ENCODE measurements around the gene KLK14. TPM values are rescaled to one million over a fixed set of nuclear protein-coding genes. Genes with fewer than 3 reads are reported as not detected.

The KLK14 gene
- total RNA-seq, 5 donors from 2014 or later (not counting 1 experiment from before 2014, with no cell fraction given), result 0.42 to 0.78 (median 0.70) TPM

- no peaks in the 10 kb centered on the region for H3K27me3 ChIP-seq (replicated peaks in 1 of 2; ENCODE audit: control insufficient read depth in 2 of 2, extremely low read depth in 1 of 2, insufficient read depth in 2 of 2, low read length in 1 of 2)
- H3K36me3 ChIP-seq (ENCODE audit: control insufficient read depth in 2 of 2, extremely low read depth in 1 of 2, insufficient read depth in 1 of 2, low read length in 1 of 2), result peaks cover 0 to 2% of the 10 kb centered on the region in 2 donors
- Mint-ChIP-seq H3K27ac (no peak overlapping the region), H3K27me3 (no peaks in the 10 kb centered on the region), H3K4me3 (no peak overlapping the region), H3K4me1 (peaks cover 7 to 16% (median 10%) of the 10 kb centered on the region in 3 donors), H3K36me3 (peaks cover 8% of the 10 kb centered on the region), H3K9me3 (no peaks in the 10 kb centered on the region)
- no peaks in the 10 kb centered on the region for H3K9me3 ChIP-seq
- peaks cover 3 to 9% of the 10 kb centered on the region in 2 experiments for H3K4me1 ChIP-seq (ENCODE audit: control insufficient read depth in 1 of 2, extremely low read depth in 1 of 2, insufficient read depth in 2 of 2, low read length in 2 of 2)
- ChIA-PET CTCF (interaction anchor here in 1 of 2 donors (0.6 to 0.7 kb wide), 2 partner anchors 20 to 57 kb away, joined by 3 to 4 read pairs; no protein-coding TSS in a partner anchor), POLR2A (no interaction called here)
- H3K27ac ChIP-seq (ENCODE audit: low read length), result no peak overlapping the region
- no peak for DNase-seq
- ATAC-seq (replicated peaks in 1 of 4), result no peak
- 82% methylated on average over 13 of the region's 16 CpGs for WGBS (ENCODE audit: insufficient coverage)
- no peak overlapping the region for H3K4me3 ChIP-seq (ENCODE audit: control insufficient read depth in 1 of 2, extremely low read depth in 1 of 2, low read length in 1 of 2)
These were observed 9.5 kb upstream of the KLK14 start for GRCh38 chr19:51091895-51092873.

DNA sequence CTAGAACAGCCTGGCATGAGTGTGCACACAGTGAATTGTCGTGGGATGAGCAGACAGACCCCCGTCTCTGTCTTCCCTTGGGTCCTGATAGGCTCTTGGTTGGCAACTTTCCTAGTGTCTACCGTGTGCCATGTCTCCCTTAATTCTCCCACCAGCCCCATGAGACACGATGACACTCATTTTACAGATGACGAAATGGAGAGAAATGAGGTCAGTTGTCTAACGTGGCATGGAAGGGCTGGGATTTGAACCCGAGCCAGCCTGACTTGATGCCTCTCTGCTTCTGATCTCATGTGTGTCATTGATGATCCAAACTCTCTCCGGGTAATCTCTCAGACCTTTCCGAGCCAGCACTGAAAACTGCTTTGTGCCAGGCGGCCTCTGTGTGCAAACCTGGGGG is 8.4 kb upstream of the KLK14 start:
- Histone ChIP-seq H3K27me3 (replicated peaks in 1 of 2; ENCODE audit: control insufficient read depth in 2 of 2, extremely low read depth in 1 of 2, insufficient read depth in 2 of 2, low read length in 1 of 2) (no peaks in the 10 kb centered on the region), H3K9me3 (no peaks in the 10 kb centered on the region), H3K27ac (ENCODE audit: low read length) (no peak overlapping the region), H3K4me3 (ENCODE audit: control insufficient read depth in 1 of 2, extremely low read depth in 1 of 2, low read length in 1 of 2) (no peak overlapping the region), H3K36me3 (ENCODE audit: control insufficient read depth in 2 of 2, extremely low read depth in 1 of 2, insufficient read depth in 1 of 2, low read length in 1 of 2) (peaks cover 0 to 4% of the 10 kb centered on the region in 2 donors), H3K4me1 (ENCODE audit: control insufficient read depth in 1 of 2, extremely low read depth in 1 of 2, insufficient read depth in 2 of 2, low read length in 2 of 2) (peaks cover 0 to 3% of the 10 kb centered on the region in 2 experiments)
- Mint-ChIP-seq H3K4me1 (peaks cover 0 to 9% (median 3%) of the 10 kb centered on the region in 3 donors), H3K4me3 (no peak overlapping the region), H3K36me3 (peaks cover 3% of the 10 kb centered on the region), H3K27ac (no peak overlapping the region), H3K9me3 (no peaks in the 10 kb centered on the region), H3K27me3 (no peaks in the 10 kb centered on the region)
- ATAC-seq (replicated peaks in 1 of 4) (no peak), DNase-seq (no peak)
- ChIA-PET CTCF (interaction anchor here in 1 of 2 donors (0.7 kb wide), 1 partner anchor 22 kb away, joined by 4 read pairs; no protein-coding TSS in a partner anchor), POLR2A (no interaction called here)
- 90% methylated on average over 8 of the region's 10 CpGs for whole genome bisulfite sequencing (ENCODE audit: insufficient coverage)

DNA sequence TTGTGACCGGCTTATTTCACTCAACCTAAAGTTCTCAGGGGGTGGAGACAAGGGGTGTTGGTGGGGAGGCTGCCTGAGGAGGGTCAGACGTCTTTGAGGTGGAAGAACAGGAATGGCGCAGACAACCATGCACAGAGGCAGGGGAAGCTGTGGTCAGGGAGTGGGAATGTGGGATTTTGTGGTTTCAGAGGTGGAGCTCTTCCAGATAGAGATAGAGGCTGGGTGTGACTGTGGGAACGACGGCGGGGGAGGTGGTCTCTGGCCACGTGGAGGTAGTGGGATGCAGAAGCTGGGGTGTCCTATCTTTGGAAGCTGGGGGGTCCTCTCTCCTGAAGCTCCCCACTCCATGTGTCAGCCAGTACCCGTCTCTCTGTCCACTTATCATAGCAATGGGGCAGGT is 7.8 kb upstream of the KLK14 start:
- Histone ChIP-seq H3K4me3 (ENCODE audit: control insufficient read depth in 1 of 2, extremely low read depth in 1 of 2, low read length in 1 of 2) (no peak overlapping the region), H3K27me3 (replicated peaks in 1 of 2; ENCODE audit: control insufficient read depth in 2 of 2, extremely low read depth in 1 of 2, insufficient read depth in 2 of 2, low read length in 1 of 2) (no peaks in the 10 kb centered on the region), H3K9me3 (no peaks in the 10 kb centered on the region), H3K4me1 (ENCODE audit: control insufficient read depth in 1 of 2, extremely low read depth in 1 of 2, insufficient read depth in 2 of 2, low read length in 2 of 2) (peaks cover 0 to 3% of the 10 kb centered on the region in 2 experiments), H3K36me3 (ENCODE audit: control insufficient read depth in 2 of 2, extremely low read depth in 1 of 2, insufficient read depth in 1 of 2, low read length in 1 of 2) (peaks cover 0 to 4% of the 10 kb centered on the region in 2 donors), H3K27ac (ENCODE audit: low read length) (no peak overlapping the region)
- H3K4me3 Mint-ChIP-seq, result no peak overlapping the region
- ATAC-seq (replicated peaks in 1 of 4), result no peak
- no peak overlapping the region for H3K27ac Mint-ChIP-seq
- H3K27me3 Mint-ChIP-seq, result no peaks in the 10 kb centered on the region
- ChIA-PET POLR2A (interaction anchor here in 1 of 2 donors (0.7 kb wide), 1 partner anchor 66 kb away, joined by 3 read pairs; no protein-coding TSS in a partner anchor), CTCF (no interaction called here)
- 62% methylated on average over 7 of the region's 8 CpGs for WGBS (ENCODE audit: insufficient coverage)
- H3K9me3 Mint-ChIP-seq, result no peaks in the 10 kb centered on the region
- peaks cover 3% of the 10 kb centered on the region for H3K36me3 Mint-ChIP-seq
- DNase-seq, result no peak
- H3K4me1 Mint-ChIP-seq, result peaks cover 0 to 9% (median 3%) of the 10 kb centered on the region in 3 donors

DNA sequence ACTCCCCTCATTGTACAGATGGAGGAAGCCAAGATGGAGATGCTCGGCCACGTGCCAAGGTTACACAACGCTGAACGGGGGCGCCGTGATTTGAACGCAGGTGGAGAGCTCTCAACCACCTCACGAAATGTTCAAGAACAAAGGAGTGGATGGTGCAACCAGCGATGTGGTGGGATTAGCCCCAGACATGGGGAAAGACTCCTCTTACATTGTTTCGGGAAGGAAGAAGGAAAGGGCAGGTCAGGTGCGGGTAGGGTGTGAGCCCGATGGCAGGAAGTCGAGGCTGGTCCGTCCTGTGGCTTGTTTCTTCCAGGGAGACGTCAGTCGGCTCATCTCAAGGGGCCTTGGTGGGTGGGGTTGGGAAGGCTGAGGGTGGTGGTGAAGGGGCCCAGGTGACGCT is 7.1 kb upstream of the KLK14 start:
- no peaks in the 10 kb centered on the region for H3K9me3 ChIP-seq
- ChIA-PET POLR2A (interaction anchor here in 1 of 2 donors (0.7 kb wide), 1 partner anchor 65 kb away, joined by 3 read pairs; no protein-coding TSS in a partner anchor), CTCF (no interaction called here)
- H3K36me3 Mint-ChIP-seq, result peaks cover 3% of the 10 kb centered on the region
- H3K4me3 Mint-ChIP-seq, result no peak overlapping the region
- H3K27ac ChIP-seq (ENCODE audit: low read length), result no peak overlapping the region
- H3K36me3 ChIP-seq (ENCODE audit: control insufficient read depth in 2 of 2, extremely low read depth in 1 of 2, insufficient read depth in 1 of 2, low read length in 1 of 2), result peaks cover 0 to 4% of the 10 kb centered on the region in 2 donors
- 85% methylated on average over 15 of the region's 17 CpGs for WGBS (ENCODE audit: insufficient coverage)
- H3K27me3 Mint-ChIP-seq, result no peaks in the 10 kb centered on the region
- H3K9me3 Mint-ChIP-seq, result no peaks in the 10 kb centered on the region
- H3K27ac Mint-ChIP-seq, result no peak overlapping the region
- H3K4me3 ChIP-seq (ENCODE audit: control insufficient read depth in 1 of 2, extremely low read depth in 1 of 2, low read length in 1 of 2), result no peak overlapping the region
- H3K4me1 Mint-ChIP-seq, result peaks cover 0 to 9% (median 0%) of the 10 kb centered on the region in 3 donors
- ATAC-seq (replicated peaks in 1 of 4), result no peak
- DNase-seq, result no peak
- H3K27me3 ChIP-seq (replicated peaks in 1 of 2; ENCODE audit: control insufficient read depth in 2 of 2, extremely low read depth in 1 of 2, insufficient read depth in 2 of 2, low read length in 1 of 2), result no peaks in the 10 kb centered on the region
- no peaks in the 10 kb centered on the region for H3K4me1 ChIP-seq (ENCODE audit: control insufficient read depth in 1 of 2, extremely low read depth in 1 of 2, insufficient read depth in 2 of 2, low read length in 2 of 2)

DNA sequence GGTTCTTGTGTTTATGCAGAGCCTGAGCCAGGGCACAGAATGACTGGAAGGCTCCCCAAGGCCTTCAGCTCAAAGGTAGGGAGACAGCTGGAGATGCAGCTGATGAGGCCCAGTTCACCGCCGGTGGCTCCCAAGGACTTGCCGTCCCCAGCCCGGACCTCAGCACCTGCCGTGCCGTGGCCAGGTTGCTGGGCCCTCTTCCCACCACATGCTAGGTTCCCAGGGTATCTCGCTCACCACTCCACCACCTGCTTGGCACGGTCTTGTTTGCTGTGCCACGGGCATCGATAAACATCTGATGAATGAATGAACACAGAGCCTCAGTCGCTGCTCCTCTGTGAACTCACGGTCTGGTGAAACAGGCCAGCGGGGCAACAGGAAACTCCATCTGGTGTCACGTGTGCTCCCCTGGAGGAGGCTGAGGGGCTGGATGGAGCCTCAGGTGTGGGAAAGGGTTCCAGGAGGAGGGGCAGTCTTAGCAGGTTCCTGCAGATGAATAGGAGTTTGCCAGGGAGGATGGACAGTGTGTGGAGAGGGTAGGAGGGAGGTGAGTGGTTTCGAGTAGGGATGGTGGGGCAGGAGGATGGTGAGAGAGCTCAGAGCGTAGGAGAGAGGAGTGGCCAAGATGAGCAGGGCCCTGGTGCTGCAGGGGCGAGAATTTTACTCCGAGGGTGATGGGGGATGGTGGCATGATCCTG is 3.6 kb upstream of the KLK14 start:
- peaks cover 0 to 2% of the 10 kb centered on the region in 2 donors for H3K36me3 ChIP-seq (ENCODE audit: control insufficient read depth in 2 of 2, extremely low read depth in 1 of 2, insufficient read depth in 1 of 2, low read length in 1 of 2)
- H3K27ac Mint-ChIP-seq, result no peak overlapping the region
- H3K9me3 Mint-ChIP-seq, result no peaks in the 10 kb centered on the region
- H3K4me3 ChIP-seq (ENCODE audit: control insufficient read depth in 1 of 2, extremely low read depth in 1 of 2, low read length in 1 of 2), result no peak overlapping the region
- no peak overlapping the region for H3K27ac ChIP-seq (ENCODE audit: low read length)
- H3K4me1 ChIP-seq (ENCODE audit: control insufficient read depth in 1 of 2, extremely low read depth in 1 of 2, insufficient read depth in 2 of 2, low read length in 2 of 2), result no peaks in the 10 kb centered on the region
- no peaks in the 10 kb centered on the region for H3K4me1 Mint-ChIP-seq
- H3K4me3 Mint-ChIP-seq, result no peak overlapping the region
- DNase-seq (no peak), ATAC-seq (replicated peaks in 1 of 4) (no peak)
- POLR2A ChIA-PET, result no interaction called here
- H3K9me3 ChIP-seq, result no peaks in the 10 kb centered on the region
- peaks cover 0 to 17% of the 10 kb centered on the region in 2 experiments for H3K27me3 ChIP-seq (replicated peaks in 1 of 2; ENCODE audit: control insufficient read depth in 2 of 2, extremely low read depth in 1 of 2, insufficient read depth in 2 of 2, low read length in 1 of 2)
- WGBS (ENCODE audit: insufficient coverage), result 88% methylated on average over 16 of the region's 18 CpGs
- H3K27me3 Mint-ChIP-seq, result peaks cover 16% of the 10 kb centered on the region in 2 donors
- peaks cover 3% of the 10 kb centered on the region for H3K36me3 Mint-ChIP-seq
- CTCF ChIA-PET, result no interaction called here

DNA sequence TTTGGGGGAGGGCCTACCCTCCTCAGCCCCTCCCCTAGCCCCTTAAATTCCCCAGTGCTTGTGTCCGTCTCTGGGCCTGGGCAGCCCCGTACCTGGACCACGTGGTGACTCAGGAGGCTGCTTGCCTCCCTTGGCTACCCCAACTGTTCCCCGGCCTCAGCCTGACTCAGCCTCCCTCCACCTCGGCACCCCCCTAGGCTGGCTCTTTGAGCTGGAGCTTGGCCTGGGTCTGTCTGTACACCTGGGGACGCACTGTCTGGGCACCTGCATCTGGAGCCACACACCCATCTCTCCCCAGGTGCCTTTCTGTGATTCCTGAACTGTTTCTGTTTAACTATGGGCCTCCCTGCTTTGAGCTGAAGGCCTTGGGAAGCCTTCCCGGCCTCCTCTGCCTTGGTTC is 1.8 kb upstream of the KLK14 start:
- Mint-ChIP-seq H3K4me1 (no peaks in the 10 kb centered on the region), H3K9me3 (no peaks in the 10 kb centered on the region), H3K27ac (no peak overlapping the region), H3K27me3 (peaks cover 16% of the 10 kb centered on the region in 2 donors), H3K36me3 (no peaks in the 10 kb centered on the region), H3K4me3 (no peak overlapping the region)
- Histone ChIP-seq H3K4me1 (ENCODE audit: control insufficient read depth in 1 of 2, extremely low read depth in 1 of 2, insufficient read depth in 2 of 2, low read length in 2 of 2) (no peaks in the 10 kb centered on the region), H3K9me3 (no peaks in the 10 kb centered on the region), H3K4me3 (ENCODE audit: control insufficient read depth in 1 of 2, extremely low read depth in 1 of 2, low read length in 1 of 2) (no peak overlapping the region), H3K27me3 (replicated peaks in 1 of 2; ENCODE audit: control insufficient read depth in 2 of 2, extremely low read depth in 1 of 2, insufficient read depth in 2 of 2, low read length in 1 of 2) (peaks cover 0 to 17% of the 10 kb centered on the region in 2 experiments), H3K27ac (ENCODE audit: low read length) (no peak overlapping the region), H3K36me3 (ENCODE audit: control insufficient read depth in 2 of 2, extremely low read depth in 1 of 2, insufficient read depth in 1 of 2, low read length in 1 of 2) (peaks cover 0 to 2% of the 10 kb centered on the region in 2 donors)
- ATAC-seq (replicated peaks in 1 of 4), result no peak
- POLR2A ChIA-PET, result no interaction called here
- no peak for DNase-seq
- 82% methylated on average over 4 of the region's 7 CpGs for WGBS (ENCODE audit: insufficient coverage)
- CTCF ChIA-PET, result no interaction called here

All from T-cell (primary cell).